ENCODE results near the gene TOR2A.

Gene TOR2A

DNA sequence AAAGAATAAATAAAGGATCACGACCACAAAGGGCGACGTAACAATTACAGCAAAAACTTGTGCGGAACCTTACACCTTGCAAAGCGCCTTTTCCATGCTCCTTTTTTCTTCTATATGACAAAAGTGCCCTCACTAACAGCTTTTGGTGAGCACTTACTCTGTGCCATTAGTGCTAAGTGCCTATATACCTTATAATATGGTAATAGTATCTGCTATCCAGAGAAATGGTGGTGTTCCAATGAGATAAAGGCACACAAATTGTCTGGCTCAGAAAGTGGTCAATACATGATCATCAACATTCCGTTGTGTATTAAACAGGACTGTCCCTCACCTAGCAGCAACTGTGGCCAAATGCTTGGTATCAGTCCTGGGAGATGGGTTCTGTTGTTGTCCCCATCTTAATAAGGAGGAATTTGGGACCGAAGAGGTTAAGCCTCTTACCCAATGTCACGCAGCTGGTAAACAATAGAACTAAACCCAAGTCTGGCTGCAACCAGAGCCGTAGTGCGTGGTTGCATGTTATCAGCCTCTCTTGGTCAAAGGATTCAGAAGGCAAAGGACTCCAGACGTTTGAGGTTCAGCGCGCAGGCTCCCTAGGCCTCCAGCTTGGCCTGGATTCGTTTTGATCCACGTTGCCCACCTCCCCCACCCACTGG is 564 bp upstream of the TOR2A start:
- Histone ChIP-seq H3K9me3 (ENCODE audit: control insufficient read depth, low read depth, low read length) (no peaks in the 10 kb centered on the region), H3K4me1 (ENCODE audit: control insufficient read depth, low read depth, low read length) (peaks cover 6% of the 10 kb centered on the region), H3K4me3 (ENCODE audit: low read length) (peak overlapping the region; percentile 14), H3K27me3 (ENCODE audit: control insufficient read depth, insufficient read depth, low read length) (no peaks in the 10 kb centered on the region), H3K36me3 (ENCODE audit: control insufficient read depth, low read depth, low read length) (no peaks in the 10 kb centered on the region), H3K27ac (ENCODE audit: low read length) (peak overlapping the region; percentile 56), H3K9ac (ENCODE audit: low read length) (peak overlapping the region; percentile 69)

DNA sequence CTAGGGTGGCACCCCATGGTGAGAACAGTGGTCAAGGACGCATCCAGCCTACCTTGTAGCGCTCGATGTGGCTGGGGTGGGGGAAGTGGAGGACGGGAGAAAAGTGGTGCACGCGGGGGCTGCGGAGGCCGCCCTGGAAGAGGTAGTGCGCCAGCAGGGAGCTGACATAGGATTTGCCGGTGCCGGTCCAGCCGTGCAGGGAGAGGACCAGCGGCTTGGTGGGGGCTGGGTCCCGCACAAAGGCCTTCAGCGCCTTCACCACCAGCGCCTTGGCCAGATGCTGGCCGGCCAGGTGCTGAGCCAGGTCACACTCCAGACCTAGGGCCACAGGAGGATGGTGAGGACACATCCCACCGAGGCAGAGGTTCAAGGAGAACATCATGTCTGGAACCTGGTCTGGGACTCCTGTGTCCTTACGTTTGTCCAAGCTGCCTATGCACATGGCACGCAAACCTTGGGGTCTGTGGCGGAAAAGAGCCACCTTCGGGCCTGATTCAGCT is 797 bp downstream of the TOR2A start:
- Histone ChIP-seq H3K4me1 (ENCODE audit: control insufficient read depth, low read depth, low read length) (peaks cover 6% of the 10 kb centered on the region), H3K27me3 (ENCODE audit: control insufficient read depth, insufficient read depth, low read length) (no peaks in the 10 kb centered on the region)

DNA sequence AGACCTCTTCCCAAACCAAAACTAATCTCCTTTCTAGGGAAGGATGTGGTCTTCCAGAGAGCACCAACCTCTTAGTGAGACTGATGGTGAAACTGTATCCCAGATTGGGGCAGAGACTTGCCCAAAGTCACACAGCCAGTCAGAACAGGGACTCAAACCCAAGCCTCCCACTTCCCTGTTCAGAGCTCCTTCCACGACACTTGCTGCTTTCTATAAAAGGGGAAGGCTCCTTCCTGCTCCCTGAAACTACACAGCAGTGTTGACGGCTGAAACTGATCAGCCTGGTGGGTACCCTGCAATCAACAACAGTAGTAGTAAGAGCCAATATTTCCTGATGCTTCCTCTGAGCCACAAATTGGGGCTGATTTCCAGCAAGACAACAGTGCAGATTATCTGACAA is 1.5 kb downstream of the TOR2A start:
- H3K9me3 ChIP-seq (ENCODE audit: control insufficient read depth, low read depth, low read length): no peaks in the 10 kb centered on the region
- H3K27ac ChIP-seq (ENCODE audit: low read length): no peak overlapping the region
- H3K4me3 ChIP-seq (ENCODE audit: low read length): no peak overlapping the region
- H3K9ac ChIP-seq (ENCODE audit: low read length): no peak overlapping the region
- H3K4me1 ChIP-seq (ENCODE audit: control insufficient read depth, low read depth, low read length): peaks cover 6% of the 10 kb centered on the region
- no peaks in the 10 kb centered on the region for H3K27me3 ChIP-seq (ENCODE audit: control insufficient read depth, insufficient read depth, low read length)
- H3K36me3 ChIP-seq (ENCODE audit: control insufficient read depth, low read depth, low read length): no peaks in the 10 kb centered on the region

More for the DNA sequence above, 797 bp downstream of the TOR2A start:
- Histone ChIP-seq H3K36me3 (ENCODE audit: control insufficient read depth, low read depth, low read length) (no peaks in the 10 kb centered on the region), H3K4me3 (ENCODE audit: low read length) (peak overlapping the region; percentile 74), H3K9ac (ENCODE audit: low read length) (peak overlapping the region; percentile 30), H3K27ac (ENCODE audit: low read length) (no peak overlapping the region), H3K9me3 (ENCODE audit: control insufficient read depth, low read depth, low read length) (no peaks in the 10 kb centered on the region)

DNA sequence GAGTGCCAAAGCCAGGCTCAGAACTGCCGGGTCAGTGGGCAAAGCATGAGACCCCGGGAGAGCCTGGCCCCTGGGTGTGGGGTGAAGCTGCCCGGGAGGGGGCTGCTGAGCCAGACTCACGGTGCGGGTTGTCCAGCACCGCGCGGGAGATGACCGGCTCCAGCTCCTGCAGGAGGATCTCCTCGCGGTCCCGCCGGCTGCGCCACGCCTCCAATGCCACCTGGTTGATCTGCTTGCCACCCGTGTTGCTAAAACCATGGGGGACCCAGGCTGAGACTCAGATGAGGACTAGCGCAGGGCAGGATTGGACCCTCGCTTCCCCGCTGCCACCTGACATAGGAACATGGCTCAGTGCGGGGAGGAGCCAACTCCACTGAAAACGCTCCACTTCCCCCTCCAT is 2.6 kb downstream of the TOR2A start:
- H3K9me3 ChIP-seq (ENCODE audit: control insufficient read depth, low read depth, low read length): no peaks in the 10 kb centered on the region
- no peak overlapping the region for H3K27ac ChIP-seq (ENCODE audit: low read length)
- H3K4me1 ChIP-seq (ENCODE audit: control insufficient read depth, low read depth, low read length): peaks cover 6% of the 10 kb centered on the region
- H3K27me3 ChIP-seq (ENCODE audit: control insufficient read depth, insufficient read depth, low read length): no peaks in the 10 kb centered on the region
- H3K4me3 ChIP-seq (ENCODE audit: low read length): no peak overlapping the region
- no peaks in the 10 kb centered on the region for H3K36me3 ChIP-seq (ENCODE audit: control insufficient read depth, low read depth, low read length)
- no peak overlapping the region for H3K9ac ChIP-seq (ENCODE audit: low read length)

DNA sequence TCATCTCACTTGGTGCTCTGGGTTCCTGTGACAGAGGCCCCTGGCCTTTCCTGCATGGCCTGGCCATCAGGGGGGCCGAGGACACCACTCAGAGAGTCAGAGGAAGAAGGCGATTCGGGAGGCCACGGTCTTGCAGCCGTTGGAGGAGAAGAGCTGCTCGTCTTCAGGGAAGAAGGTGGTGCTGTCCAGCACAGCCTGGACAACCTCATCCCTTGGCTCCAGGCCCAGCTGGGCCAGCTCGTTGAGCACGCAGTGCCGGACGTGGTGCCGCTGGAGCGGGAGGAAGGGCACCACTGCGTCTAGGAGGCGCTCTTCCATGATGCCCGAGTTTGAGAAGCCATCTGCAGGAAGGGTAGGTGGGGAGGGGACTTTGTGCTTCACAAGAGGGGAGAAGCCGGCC is 3.2 kb downstream of the TOR2A start:
- no peak overlapping the region for H3K9ac ChIP-seq (ENCODE audit: low read length)
- no peak overlapping the region for H3K27ac ChIP-seq (ENCODE audit: low read length)
- H3K4me3 ChIP-seq (ENCODE audit: low read length): no peak overlapping the region
- no peaks in the 10 kb centered on the region for H3K27me3 ChIP-seq (ENCODE audit: control insufficient read depth, insufficient read depth, low read length)
- no peaks in the 10 kb centered on the region for H3K36me3 ChIP-seq (ENCODE audit: control insufficient read depth, low read depth, low read length)
- H3K9me3 ChIP-seq (ENCODE audit: control insufficient read depth, low read depth, low read length): no peaks in the 10 kb centered on the region
- peaks cover 6% of the 10 kb centered on the region for H3K4me1 ChIP-seq (ENCODE audit: control insufficient read depth, low read depth, low read length)

DNA sequence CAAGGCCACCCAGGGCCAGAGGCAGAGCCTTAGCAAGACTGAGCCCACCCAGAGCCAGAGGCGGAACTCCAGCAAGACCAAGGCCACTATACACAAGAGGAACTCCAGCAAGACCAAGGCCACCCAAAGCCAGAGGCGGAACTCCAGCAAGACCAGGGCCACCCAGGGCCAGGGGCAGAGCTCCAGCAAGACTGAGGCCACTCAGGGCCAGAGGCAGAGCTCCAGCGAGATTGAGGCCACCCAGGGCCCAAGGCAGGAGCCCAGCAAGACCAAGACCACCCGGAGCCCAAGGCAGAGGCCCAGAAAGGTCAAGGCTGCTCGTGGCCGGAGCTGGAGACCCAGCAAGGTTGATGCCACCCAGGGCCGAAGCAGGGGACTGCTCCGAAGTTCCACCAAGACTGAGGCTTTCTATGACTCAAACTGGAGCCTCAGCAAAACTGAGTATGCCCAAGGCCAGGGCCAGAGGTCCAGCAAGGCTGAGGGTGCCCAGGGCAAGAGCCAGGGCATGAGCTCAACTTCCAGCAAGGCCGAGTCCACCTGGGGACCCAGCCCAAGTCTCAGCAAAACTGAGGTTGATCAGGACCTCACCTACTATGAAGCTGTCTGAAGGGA is 4.2 kb downstream of the TOR2A start:
- Histone ChIP-seq H3K36me3 (ENCODE audit: control insufficient read depth, low read depth, low read length) (no peaks in the 10 kb centered on the region), H3K9ac (ENCODE audit: low read length) (no peak overlapping the region), H3K27me3 (ENCODE audit: control insufficient read depth, insufficient read depth, low read length) (no peaks in the 10 kb centered on the region), H3K4me3 (ENCODE audit: low read length) (no peak overlapping the region), H3K4me1 (ENCODE audit: control insufficient read depth, low read depth, low read length) (peaks cover 6% of the 10 kb centered on the region), H3K27ac (ENCODE audit: low read length) (no peak overlapping the region), H3K9me3 (ENCODE audit: control insufficient read depth, low read depth, low read length) (no peaks in the 10 kb centered on the region)

DNA sequence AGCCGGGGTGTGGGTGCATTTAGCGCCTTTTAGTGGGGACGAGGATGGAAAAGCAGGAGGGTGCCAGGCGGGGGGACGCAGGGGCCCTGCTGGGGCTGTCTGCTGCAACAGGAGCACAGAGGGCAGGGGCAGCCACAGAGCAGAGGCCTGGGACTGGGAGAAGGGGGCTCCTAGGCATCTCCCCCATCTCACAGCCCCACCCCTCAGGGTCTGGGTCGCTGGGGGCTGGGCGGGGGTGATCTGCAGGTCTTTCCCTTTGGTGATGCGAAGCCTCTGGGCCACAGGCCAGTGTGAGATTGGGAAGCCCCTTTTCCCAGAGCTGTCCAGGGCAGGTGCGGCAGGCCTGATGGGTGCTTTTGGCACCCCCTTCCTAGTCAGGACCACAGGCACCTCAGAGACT is 4.8 kb downstream of the TOR2A start:
- Histone ChIP-seq H3K27ac (ENCODE audit: low read length) (no peak overlapping the region), H3K27me3 (ENCODE audit: control insufficient read depth, insufficient read depth, low read length) (no peaks in the 10 kb centered on the region), H3K36me3 (ENCODE audit: control insufficient read depth, low read depth, low read length) (no peaks in the 10 kb centered on the region), H3K4me1 (ENCODE audit: control insufficient read depth, low read depth, low read length) (peaks cover 3% of the 10 kb centered on the region), H3K4me3 (ENCODE audit: low read length) (no peak overlapping the region), H3K9ac (ENCODE audit: low read length) (no peak overlapping the region), H3K9me3 (ENCODE audit: control insufficient read depth, low read depth, low read length) (no peaks in the 10 kb centered on the region)

DNA sequence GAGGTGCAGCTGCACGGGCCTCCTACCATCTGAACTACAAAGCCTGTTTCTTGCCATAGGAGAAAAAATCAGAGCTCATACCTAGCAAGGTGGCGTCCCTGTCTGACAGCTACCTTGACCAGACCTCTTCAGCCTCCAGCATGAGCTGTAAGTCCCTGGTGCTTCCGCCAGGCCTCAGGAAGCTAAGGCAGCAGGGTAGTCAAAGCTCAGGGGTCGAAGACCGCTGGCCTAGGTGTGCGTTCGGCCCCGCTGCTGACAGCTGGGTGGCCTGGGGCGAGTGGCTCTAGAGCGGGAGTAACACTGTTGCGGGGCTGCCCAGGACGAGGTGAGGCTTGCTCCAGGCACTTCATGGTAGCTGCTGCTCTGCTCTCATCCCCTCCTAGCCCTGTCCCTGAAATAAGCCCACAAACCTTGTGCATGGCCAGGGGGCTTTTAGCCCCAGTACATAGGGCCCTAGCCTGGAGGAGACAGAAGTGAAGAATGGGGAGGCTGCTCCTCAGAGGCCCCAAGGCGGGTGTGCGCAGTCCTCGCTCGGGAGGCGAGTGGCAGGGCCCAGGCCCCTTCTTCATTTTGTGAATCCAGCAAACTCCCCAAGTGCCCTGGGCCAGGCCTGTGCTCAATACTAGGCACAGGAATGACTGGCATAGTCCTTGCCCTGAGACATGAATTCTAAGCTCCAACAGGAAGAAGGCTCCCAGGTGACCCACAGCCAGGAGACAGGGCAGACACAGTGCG is 5.4 kb downstream of the TOR2A start:
- H3K4me3 ChIP-seq (ENCODE audit: low read length): no peak overlapping the region
- no peak overlapping the region for H3K27ac ChIP-seq (ENCODE audit: low read length)
- H3K36me3 ChIP-seq (ENCODE audit: control insufficient read depth, low read depth, low read length): no peaks in the 10 kb centered on the region
- H3K27me3 ChIP-seq (ENCODE audit: control insufficient read depth, insufficient read depth, low read length): no peaks in the 10 kb centered on the region
- no peaks in the 10 kb centered on the region for H3K9me3 ChIP-seq (ENCODE audit: control insufficient read depth, low read depth, low read length)
- no peak overlapping the region for H3K9ac ChIP-seq (ENCODE audit: low read length)
- peaks cover 3% of the 10 kb centered on the region for H3K4me1 ChIP-seq (ENCODE audit: control insufficient read depth, low read depth, low read length)

DNA sequence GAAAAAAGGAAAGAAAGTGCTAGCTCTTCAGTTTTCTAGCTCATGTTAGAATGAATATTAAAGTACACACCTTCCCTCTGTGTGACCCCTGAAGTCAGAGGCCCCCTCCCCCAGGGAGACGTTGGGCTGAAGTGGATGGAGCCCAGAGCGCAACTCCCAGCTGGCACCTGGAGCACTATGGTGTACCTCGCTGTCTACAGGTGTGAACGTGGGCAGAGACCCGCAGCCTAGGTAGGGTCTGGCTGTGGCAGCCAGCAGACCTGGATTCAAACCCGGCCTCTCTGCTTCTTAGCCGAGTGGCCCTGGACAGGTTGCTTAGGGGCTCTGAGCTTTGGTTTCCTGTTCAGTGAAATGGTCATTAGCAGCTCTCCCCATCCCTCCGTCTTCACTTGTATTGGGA is 6.3 kb downstream of the TOR2A start:
- no peak overlapping the region for H3K27ac ChIP-seq (ENCODE audit: low read length)
- no peaks in the 10 kb centered on the region for H3K36me3 ChIP-seq (ENCODE audit: control insufficient read depth, low read depth, low read length)
- no peaks in the 10 kb centered on the region for H3K4me1 ChIP-seq (ENCODE audit: control insufficient read depth, low read depth, low read length)
- H3K4me3 ChIP-seq (ENCODE audit: low read length): no peak overlapping the region
- H3K9me3 ChIP-seq (ENCODE audit: control insufficient read depth, low read depth, low read length): no peaks in the 10 kb centered on the region
- no peak overlapping the region for H3K9ac ChIP-seq (ENCODE audit: low read length)
- no peaks in the 10 kb centered on the region for H3K27me3 ChIP-seq (ENCODE audit: control insufficient read depth, insufficient read depth, low read length)

DNA sequence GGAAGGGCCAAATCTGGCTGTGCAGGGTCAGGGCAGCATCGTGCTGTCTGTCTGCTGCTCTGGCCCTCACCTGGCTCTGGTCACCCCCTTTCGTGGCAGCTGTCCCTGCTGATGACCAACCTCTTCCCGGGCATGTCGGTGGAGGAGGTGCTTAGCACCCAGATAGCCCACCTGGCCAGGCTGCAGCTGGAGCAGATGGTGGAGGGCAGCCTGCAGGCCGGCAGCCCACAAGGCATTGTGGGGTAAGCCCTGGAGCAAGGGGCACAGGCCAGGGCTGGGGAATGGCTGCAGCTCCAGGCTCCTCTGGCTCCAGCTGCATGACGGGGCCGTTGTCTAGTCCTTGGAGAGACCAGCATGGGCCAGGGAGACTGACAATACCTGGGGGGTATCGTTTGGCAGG is 8.2 kb downstream of the TOR2A start:
- no peak overlapping the region for H3K27ac ChIP-seq (ENCODE audit: low read length)
- no peaks in the 10 kb centered on the region for H3K4me1 ChIP-seq (ENCODE audit: control insufficient read depth, low read depth, low read length)
- H3K9me3 ChIP-seq (ENCODE audit: control insufficient read depth, low read depth, low read length): no peaks in the 10 kb centered on the region
- no peak overlapping the region for H3K4me3 ChIP-seq (ENCODE audit: low read length)
- H3K27me3 ChIP-seq (ENCODE audit: control insufficient read depth, insufficient read depth, low read length): no peaks in the 10 kb centered on the region
- H3K36me3 ChIP-seq (ENCODE audit: control insufficient read depth, low read depth, low read length): no peaks in the 10 kb centered on the region
- H3K9ac ChIP-seq (ENCODE audit: low read length): no peak overlapping the region

DNA sequence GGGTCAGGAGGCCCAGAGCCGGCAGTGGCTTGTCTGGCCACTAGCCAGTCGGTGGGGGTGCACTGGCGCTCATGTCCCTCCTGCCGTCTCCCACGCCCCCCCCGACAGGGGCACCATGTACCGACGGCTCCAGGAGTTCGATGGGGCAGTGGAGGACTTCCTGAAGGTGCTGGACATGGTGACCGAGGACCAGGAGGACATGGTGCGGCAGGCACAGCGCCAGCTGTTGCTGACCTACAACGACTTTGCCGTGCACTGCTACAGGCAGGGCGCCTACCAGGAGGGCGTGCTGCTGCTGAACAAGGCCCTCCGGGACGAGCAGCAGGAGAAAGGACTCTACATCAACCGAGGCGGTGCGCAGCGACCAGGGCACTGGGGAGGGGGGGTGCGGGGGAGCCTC is 11.1 kb downstream of the TOR2A start:
- Histone ChIP-seq H3K4me3 (ENCODE audit: low read length) (no peak overlapping the region), H3K9me3 (ENCODE audit: control insufficient read depth, low read depth, low read length) (no peaks in the 10 kb centered on the region), H3K27ac (ENCODE audit: low read length) (no peak overlapping the region), H3K36me3 (ENCODE audit: control insufficient read depth, low read depth, low read length) (no peaks in the 10 kb centered on the region), H3K27me3 (ENCODE audit: control insufficient read depth, insufficient read depth, low read length) (no peaks in the 10 kb centered on the region), H3K9ac (ENCODE audit: low read length) (no peak overlapping the region), H3K4me1 (ENCODE audit: control insufficient read depth, low read depth, low read length) (peaks cover 3% of the 10 kb centered on the region)

All from iPS-18a (cell line).